ENCODE measurements around the gene SREBF1.

Gene SREBF1

DNA sequence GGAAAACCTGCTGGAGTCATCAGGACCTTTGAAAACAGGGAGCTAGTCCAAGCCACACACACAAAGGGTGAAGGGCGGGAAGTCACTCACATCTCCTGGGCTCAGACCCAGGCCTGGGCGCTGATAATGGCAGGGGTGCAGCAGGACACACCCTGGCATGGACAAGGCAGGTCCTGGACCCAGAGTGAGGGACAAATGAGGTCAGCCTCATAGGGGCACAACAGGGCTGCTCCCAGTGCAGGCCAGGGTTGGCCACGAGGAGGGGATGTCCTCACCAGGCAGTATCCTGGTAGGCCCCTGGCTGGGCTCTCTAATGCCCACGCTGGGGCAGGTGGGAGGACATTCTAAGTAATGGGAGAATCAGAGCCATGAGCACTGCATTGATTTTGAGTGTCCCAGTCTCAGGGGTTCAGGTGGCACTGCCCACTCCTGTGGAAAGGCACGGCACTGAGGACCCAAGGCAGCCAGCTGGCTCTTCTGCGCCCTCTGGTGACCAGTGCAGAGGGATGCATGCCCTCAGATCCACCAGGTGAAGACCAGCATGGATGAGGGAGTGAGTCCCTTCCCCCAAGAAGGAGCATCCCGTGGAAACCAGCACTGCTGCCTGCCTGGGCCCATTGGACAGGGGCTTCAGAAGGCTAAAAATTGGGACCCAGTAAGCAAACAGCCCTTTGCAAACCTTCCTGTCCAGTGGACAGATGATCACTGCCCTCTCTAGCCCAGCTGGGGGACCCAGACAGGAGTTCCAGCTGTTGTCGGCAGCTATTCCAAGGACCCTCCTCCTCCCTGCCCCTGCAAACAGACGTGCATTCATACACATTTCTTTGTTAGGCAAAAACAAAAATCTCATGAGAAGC, 23.4 kb upstream of the SREBF1 start:
- no peak for DNase-seq (ENCODE audit: low read depth)
- H3K4me3 ChIP-seq (ENCODE audit: low read depth, low read length): no peak overlapping the region
- TF ChIP-seq, protein P1, sequence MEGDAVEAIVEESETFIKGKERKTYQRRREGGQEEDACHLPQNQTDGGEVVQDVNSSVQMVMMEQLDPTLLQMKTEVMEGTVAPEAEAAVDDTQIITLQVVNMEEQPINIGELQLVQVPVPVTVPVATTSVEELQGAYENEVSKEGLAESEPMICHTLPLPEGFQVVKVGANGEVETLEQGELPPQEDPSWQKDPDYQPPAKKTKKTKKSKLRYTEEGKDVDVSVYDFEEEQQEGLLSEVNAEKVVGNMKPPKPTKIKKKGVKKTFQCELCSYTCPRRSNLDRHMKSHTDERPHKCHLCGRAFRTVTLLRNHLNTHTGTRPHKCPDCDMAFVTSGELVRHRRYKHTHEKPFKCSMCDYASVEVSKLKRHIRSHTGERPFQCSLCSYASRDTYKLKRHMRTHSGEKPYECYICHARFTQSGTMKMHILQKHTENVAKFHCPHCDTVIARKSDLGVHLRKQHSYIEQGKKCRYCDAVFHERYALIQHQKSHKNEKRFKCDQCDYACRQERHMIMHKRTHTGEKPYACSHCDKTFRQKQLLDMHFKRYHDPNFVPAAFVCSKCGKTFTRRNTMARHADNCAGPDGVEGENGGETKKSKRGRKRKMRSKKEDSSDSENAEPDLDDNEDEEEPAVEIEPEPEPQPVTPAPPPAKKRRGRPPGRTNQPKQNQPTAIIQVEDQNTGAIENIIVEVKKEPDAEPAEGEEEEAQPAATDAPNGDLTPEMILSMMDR (IDR thresholded peaks at IDR 0.05; ENCODE audit: control insufficient read depth, extremely low read depth, insufficient read depth): peak; percentile 99

DNA sequence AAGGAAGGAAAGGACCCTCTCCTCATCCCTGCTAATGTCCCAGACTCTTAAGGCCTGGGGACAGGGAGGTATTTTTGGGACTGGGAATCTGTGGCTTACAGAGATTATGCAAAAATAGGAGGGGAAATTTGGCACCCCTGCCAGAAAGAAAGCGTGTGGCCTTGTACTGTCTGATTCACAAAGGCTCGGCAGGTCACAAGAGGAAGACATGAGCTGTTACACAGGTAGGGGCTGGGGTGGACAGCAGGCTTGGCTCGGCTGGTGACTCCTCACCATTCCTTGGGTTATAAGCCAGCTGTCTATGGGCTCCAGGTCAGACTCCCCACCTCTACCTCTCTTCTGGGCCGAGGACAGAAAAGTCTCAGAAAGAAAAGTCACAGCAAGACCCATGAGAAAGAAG, 20.7 kb upstream of the SREBF1 start:
- no peak overlapping the region for H3K4me3 ChIP-seq (ENCODE audit: low read depth, low read length)
- TF ChIP-seq, protein P1 (IDR thresholded peaks at IDR 0.05; ENCODE audit: control insufficient read depth, extremely low read depth, insufficient read depth): no peak
- no peak for DNase-seq (ENCODE audit: low read depth)

DNA sequence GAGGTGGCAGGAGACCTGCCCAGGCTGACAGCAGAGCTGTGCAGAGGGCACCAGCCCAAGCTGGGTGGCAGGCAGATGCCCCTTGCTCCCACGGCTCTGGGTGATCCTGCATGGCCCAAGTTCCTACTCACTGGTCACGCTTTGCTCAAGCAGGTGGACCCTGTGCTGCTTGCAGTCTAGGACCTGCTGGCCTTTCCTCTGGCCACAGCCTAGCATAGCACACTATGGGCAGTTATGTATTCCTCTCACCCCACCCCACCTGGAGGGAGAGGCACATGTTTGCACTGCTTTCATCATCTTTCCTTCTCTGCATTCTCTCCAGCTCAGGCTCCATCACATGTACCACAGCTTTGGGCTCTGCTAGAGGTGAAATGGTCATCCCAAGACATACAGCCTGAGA, 19.6 kb upstream of the SREBF1 start:
- DNase-seq (ENCODE audit: low read depth): no peak
- TF ChIP-seq, protein P1 (IDR thresholded peaks at IDR 0.05; ENCODE audit: control insufficient read depth, extremely low read depth, insufficient read depth): no peak
- no peak overlapping the region for H3K4me3 ChIP-seq (ENCODE audit: low read depth, low read length)

DNA sequence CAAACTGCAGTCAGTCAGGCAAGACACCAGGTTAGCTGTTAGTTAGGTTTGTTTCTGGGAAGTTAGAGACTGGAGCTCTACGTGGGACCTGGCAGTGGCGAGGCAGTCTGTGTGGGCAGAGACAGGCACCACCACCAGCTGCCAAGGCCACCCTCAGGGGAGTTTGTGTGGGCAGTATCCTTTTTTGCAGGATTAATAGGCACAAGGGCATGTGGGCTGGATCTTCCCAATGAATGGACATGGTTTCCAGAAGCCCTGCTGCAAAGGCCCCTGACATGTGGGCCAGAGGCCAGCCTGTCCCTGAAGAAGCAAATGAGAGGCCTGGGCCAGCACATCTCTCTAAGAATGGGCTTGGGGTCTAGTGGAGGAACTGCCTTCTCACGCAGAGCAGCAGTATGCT, 19.2 kb upstream of the SREBF1 start:
- TF ChIP-seq, protein P1 (IDR thresholded peaks at IDR 0.05; ENCODE audit: control insufficient read depth, extremely low read depth, insufficient read depth): no peak
- no peak overlapping the region for H3K4me3 ChIP-seq (ENCODE audit: low read depth, low read length)
- no peak for DNase-seq (ENCODE audit: low read depth)

DNA sequence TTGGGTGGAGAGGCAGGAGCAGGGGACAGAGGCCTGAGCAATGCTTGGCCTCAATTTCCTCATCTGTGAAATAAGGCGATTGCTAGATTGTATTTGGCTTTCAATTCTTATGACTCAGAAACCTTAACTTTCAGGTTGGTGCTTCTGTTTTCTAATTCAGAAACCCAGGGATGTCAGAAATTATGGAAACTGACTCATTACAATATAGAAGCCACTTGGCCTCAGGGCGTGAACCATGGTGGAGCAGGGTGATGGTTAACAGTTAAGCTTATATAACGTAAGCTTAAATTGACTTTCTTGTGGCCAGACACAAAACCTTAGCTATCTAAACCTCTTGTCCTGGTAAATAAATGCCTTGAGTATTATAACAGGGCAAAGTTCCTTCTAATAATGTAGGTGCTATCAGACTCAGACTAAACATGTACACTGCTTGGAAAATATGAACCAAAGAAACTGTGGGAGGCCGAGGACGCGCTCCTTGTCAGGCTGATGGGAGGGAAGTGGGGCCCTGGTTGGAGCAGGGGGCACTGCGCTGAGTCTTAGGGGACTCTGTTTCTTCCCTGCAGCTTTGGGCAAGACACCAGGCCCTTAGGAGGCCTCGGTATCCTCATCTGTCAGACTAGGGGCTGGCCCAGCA, 17.1 kb upstream of the SREBF1 start:
- TF ChIP-seq, protein P1 (IDR thresholded peaks at IDR 0.05; ENCODE audit: control insufficient read depth, extremely low read depth, insufficient read depth): no peak
- no peak overlapping the region for H3K4me3 ChIP-seq (ENCODE audit: low read depth, low read length)
- no peak for DNase-seq (ENCODE audit: low read depth)

DNA sequence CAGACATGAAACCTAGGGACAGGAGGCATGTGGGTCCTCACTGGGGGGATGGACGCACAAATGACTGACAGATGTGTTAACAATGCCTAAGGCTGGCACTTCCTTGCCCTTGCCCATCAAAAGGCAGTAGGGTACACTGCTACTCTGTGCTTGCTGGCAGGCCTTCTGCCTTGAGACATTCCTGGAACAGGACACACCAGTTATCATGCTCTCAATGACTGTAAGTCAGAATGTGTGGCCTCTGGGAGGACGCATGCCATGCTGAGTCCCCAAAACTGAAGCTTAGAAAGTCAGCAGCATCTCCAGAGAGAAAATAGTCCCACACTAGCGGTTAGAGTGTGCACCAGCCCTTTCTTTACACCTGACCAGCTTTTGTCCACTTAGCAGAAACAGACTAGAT, 16.1 kb upstream of the SREBF1 start:
- TF ChIP-seq, protein P1 (IDR thresholded peaks at IDR 0.05; ENCODE audit: control insufficient read depth, extremely low read depth, insufficient read depth): no peak
- H3K4me3 ChIP-seq (ENCODE audit: low read depth, low read length): no peak overlapping the region
- no peak for DNase-seq (ENCODE audit: low read depth)
